H9 (cell line): ENCODE results near the gene TSC22D4. TPM values are rescaled to one million over a fixed set of nuclear protein-coding genes. Genes with fewer than 3 reads are reported as not detected.
A peak's percentile ranks its signal among the peaks of the same experiment; 100 is the strongest.

Experiments used
- DNase-seq: peaks from one replicate; pipeline ENCODE4 v3.0.0-alpha.2; 2017
- H2AFZ ChIP-seq: one replicate; pipeline ENCODE4 v1.6.1; 2013; ENCODE audit warnings: mild to moderate bottlenecking, low read length, control low read depth, moderate library complexity
- H2AK5ac ChIP-seq: 2 replicates; pipeline ENCODE4 v1.6.1; 2013; ENCODE audit warnings: low read length, control low read depth, mixed read lengths; ENCODE audit not compliant: insufficient read length
- H2BK120ac ChIP-seq: one replicate; pipeline ENCODE4 v1.6.1; 2013; ENCODE audit warnings: low read depth, mild to moderate bottlenecking, low read length, control low read depth, inconsistent platforms; ENCODE audit not compliant: poor library complexity, severe bottlenecking
- H2BK12ac ChIP-seq: 2 replicates; pipeline ENCODE4 v1.6.1; 2013; ENCODE audit warnings: low read length, control low read depth, mixed read lengths, low read depth; ENCODE audit not compliant: insufficient read length
- H2BK15ac ChIP-seq: 2 replicates; pipeline ENCODE4 v1.6.1; 2013; ENCODE audit warnings: low read depth, low read length, control low read depth
- H2BK20ac ChIP-seq: one replicate; pipeline ENCODE4 v1.6.1; 2013; ENCODE audit warnings: low read depth, mild to moderate bottlenecking, low read length, control low read depth, inconsistent platforms; ENCODE audit not compliant: poor library complexity, severe bottlenecking
- H2BK5ac ChIP-seq: 2 replicates; pipeline ENCODE4 v1.6.1; 2013; ENCODE audit warnings: low read length, control low read depth, mixed read lengths; ENCODE audit not compliant: insufficient read length
- H3K14ac ChIP-seq: 2 replicates; pipeline ENCODE4 v1.6.1; 2013; ENCODE audit warnings: low read length, control low read depth; ENCODE audit not compliant: insufficient read depth
- H3K18ac ChIP-seq: 2 replicates; pipeline ENCODE4 v1.6.1; 2013; ENCODE audit warnings: low read depth, mild to moderate bottlenecking, mixed read lengths, low read length, control low read depth; ENCODE audit not compliant: insufficient read length
- H3K23ac ChIP-seq: 2 replicates; pipeline ENCODE4 v1.6.1; 2013; ENCODE audit warnings: low read length, control low read depth, mixed read lengths, low read depth; ENCODE audit not compliant: insufficient read length
- H3K23me2 ChIP-seq: 2 replicates; pipeline ENCODE4 v1.6.1; 2013; ENCODE audit warnings: low read depth, mild to moderate bottlenecking, mixed read lengths, low read length, control low read depth; ENCODE audit not compliant: insufficient read length, poor library complexity, severe bottlenecking
- H3K27ac ChIP-seq: 2 replicates; pipeline ENCODE4 v1.5.1; 2013; ENCODE audit warnings: low read length, control low read depth, mixed read lengths, low read depth; ENCODE audit not compliant: insufficient read length
- H3K27me3 ChIP-seq: 2 replicates; pipeline ENCODE4 v1.6.1; 2013; ENCODE audit warnings: low read length, control low read depth, inconsistent platforms; ENCODE audit not compliant: insufficient read depth
- H3K4ac ChIP-seq: 2 replicates; pipeline ENCODE4 v1.6.1; 2013; ENCODE audit warnings: low read depth, mild to moderate bottlenecking, control low read depth, inconsistent platforms, low read length, moderate library complexity
- H3K4me1 ChIP-seq: 2 replicates; pipeline ENCODE4 v1.6.1; 2013; ENCODE audit warnings: low read length, control low read depth, inconsistent platforms; ENCODE audit not compliant: insufficient read depth
- H3K4me2 ChIP-seq: 2 replicates; pipeline ENCODE4 v1.6.1; 2013; ENCODE audit warnings: low read length, control low read depth, mixed read lengths; ENCODE audit not compliant: insufficient read length, insufficient read depth
- H3K56ac ChIP-seq: 2 replicates; pipeline ENCODE4 v1.6.1; 2013; ENCODE audit warnings: low read depth, mild to moderate bottlenecking, mixed read lengths, low read length, control low read depth; ENCODE audit not compliant: insufficient read length
- H3K79me1 ChIP-seq: 2 replicates; pipeline ENCODE4 v1.6.1; 2013; ENCODE audit warnings: low read depth, mild to moderate bottlenecking, moderate library complexity, low read length, control low read depth, inconsistent platforms; ENCODE audit not compliant: insufficient read depth, poor library complexity, severe bottlenecking
- H3K79me2 ChIP-seq: 2 replicates; pipeline ENCODE4 v1.6.1; 2013; ENCODE audit warnings: low read length, control low read depth, inconsistent platforms; ENCODE audit not compliant: insufficient read depth
- H3K9ac ChIP-seq: 2 replicates; pipeline ENCODE4 v1.6.1; 2013; ENCODE audit warnings: low read length, control low read depth, mixed read lengths; ENCODE audit not compliant: insufficient read length; ENCODE audit errors: extremely low read depth
- H3K9me3 ChIP-seq: one replicate; pipeline ENCODE4 v1.6.1; 2013; ENCODE audit warnings: low read depth, low read length, inconsistent platforms; ENCODE audit not compliant: control insufficient read depth
- H3T11ph ChIP-seq: one replicate; pipeline ENCODE4 v1.6.1; 2013; ENCODE audit warnings: mild to moderate bottlenecking, low read length, control low read depth, inconsistent platforms
- H4K20me1 ChIP-seq: one replicate; pipeline ENCODE4 v1.6.1; 2013; ENCODE audit not compliant: control insufficient read depth, insufficient read length, insufficient read depth
- H4K5ac ChIP-seq: 2 replicates; pipeline ENCODE4 v1.6.1; 2013; ENCODE audit warnings: low read depth, mild to moderate bottlenecking, mixed read lengths, low read length, control low read depth; ENCODE audit not compliant: insufficient read length
- H4K8ac ChIP-seq: replicated peaks from 2 replicates; pipeline ENCODE4 v1.6.1; 2013; ENCODE audit warnings: low read length, control low read depth, mixed read lengths, low read depth; ENCODE audit not compliant: insufficient read length
- H4K91ac ChIP-seq: 2 replicates; pipeline ENCODE4 v1.6.1; 2013; ENCODE audit warnings: low read depth, mild to moderate bottlenecking, moderate library complexity, mixed read lengths, low read length, control low read depth; ENCODE audit not compliant: insufficient read length
- H3K27ac Mint-ChIP-seq, 3 experiments: 2 replicates in 2 of 3; 3 replicates in 1 of 3; pipeline ENCODE4 v1.8.0; 2020 to 2021; ENCODE audit warnings: mixed read lengths in 3 of 3, mild to moderate bottlenecking in 1 of 3, moderate library complexity in 1 of 3
- H3K27me3 Mint-ChIP-seq: 2 replicates; pipeline ENCODE4 v1.8.0; 2021; ENCODE audit warnings: low read depth, mild to moderate bottlenecking, moderate library complexity, mixed read lengths
- H3K36me3 Mint-ChIP-seq, 3 experiments: 2 replicates in 2 of 3; 3 replicates in 1 of 3; pipeline ENCODE4 v1.8.0; 2020 to 2021; ENCODE audit warnings: low read depth in 3 of 3, mixed read lengths in 3 of 3; ENCODE audit not compliant: insufficient read depth in 1 of 3
- H3K4me1 Mint-ChIP-seq, 2 experiments: 2 replicates each; pipeline ENCODE4 v1.8.0; 2020; ENCODE audit warnings: mixed read lengths in 2 of 2
- H3K4me3 Mint-ChIP-seq, 2 experiments: 2 replicates in 1 of 2; 3 replicates in 1 of 2; pipeline ENCODE4 v1.8.0; 2020 to 2021; ENCODE audit warnings: mild to moderate bottlenecking in 2 of 2, mixed read lengths in 2 of 2, moderate library complexity in 1 of 2
- H3K9me3 Mint-ChIP-seq, 2 experiments: 2 replicates in 1 of 2; 3 replicates in 1 of 2; pipeline ENCODE4 v1.8.0; 2020; ENCODE audit warnings: mild to moderate bottlenecking in 2 of 2, mixed read lengths in 2 of 2, moderate library complexity in 1 of 2
- CTCF ChIP-seq: fragments of 200-600 bp; sonication (generic); conservative IDR thresholded peaks from 3 replicates; pipeline ENCODE4 v1.8.0; 2021; ENCODE audit warnings: antibody characterized with exemption, mild to moderate bottlenecking
- WGBS: extraction: QIAGEN DNeasy Blood & Tissue Kit; methylation state at CpG from one replicate; pipeline ENCODE4 v1.1.7; 2013; ENCODE audit warnings: missing lambda C conversion rate, low lambda C conversion rate, mixed read lengths; ENCODE audit not compliant: insufficient read length; ENCODE audit errors: extremely low coverage; 5-methylcytosine and 5-hydroxymethylcytosine counted together
- total RNA-seq: library from RNA; stranded (reverse); gene quantifications from 2 replicates; pipeline ENCODE4 v1.2.1, GENCODE V29; 2021

The TSC22D4 gene
- total RNA-seq, 1 experiment from 2014 or later = 17.5 TPM

GRCh38 chr7:100464210-100464660, 14.8 kb downstream of the TSC22D4 start, which contains the start of gene SPACDR:
TSS of gene SPACDR (minus strand) at chr7:100464260. CDS start at chr7:100464025, 235 bp downstream.
- Histone ChIP-seq H3K4ac (no peak within 1 kb of the TSS), H3K79me2 (no peaks in the 10 kb centered on the region), H4K8ac (no peak within 1 kb of the TSS), H3K18ac (no peak within 1 kb of the TSS), H3K9me3 (no peaks in the 10 kb centered on the region), H3K14ac (no peak within 1 kb of the TSS), H3K27ac (no peak within 1 kb of the TSS), H3K79me1 (no peaks in the 10 kb centered on the region), H2BK120ac (no peak within 1 kb of the TSS), H3K4me1 (no peaks in the 10 kb centered on the region), H3K23ac (no peak within 1 kb of the TSS), H3K56ac (no peak within 1 kb of the TSS), H3K23me2 (no peaks in the 10 kb centered on the region), H2AK5ac (no peak within 1 kb of the TSS), H3K9ac (no peak within 1 kb of the TSS), H4K91ac (no peak within 1 kb of the TSS), H4K20me1 (no peaks in the 10 kb centered on the region), H2BK12ac (no peak within 1 kb of the TSS), H4K5ac (no peak within 1 kb of the TSS), H3T11ph (no peak within 1 kb of the TSS), H3K4me2 (no peak within 1 kb of the TSS), H2AFZ (no peak within 1 kb of the TSS), H2BK15ac (no peak within 1 kb of the TSS), H3K27me3 (no peaks in the 10 kb centered on the region), H2BK5ac (no peak within 1 kb of the TSS), H2BK20ac (no peak within 1 kb of the TSS)
- TF ChIP-seq CTCF = no peak
- Mint-ChIP-seq H3K9me3 (no peaks in the 10 kb centered on the region), H3K27me3 (peaks cover 7% of the 10 kb centered on the region), H3K36me3 (peaks cover 0 to 3% (median 0%) of the 10 kb centered on the region in 3 experiments; a peak in 1 of 7 replicates), H3K4me3 (no peak within 1 kb of the TSS), H3K27ac (0 out of 7 replicates have a peak within 1 kb of the TSS, but pooled peaks of 1 of the 3 experiments have one; percentile 29), H3K4me1 (peaks cover 6 to 8% of the 10 kb centered on the region in 2 experiments; a peak in 3 of 4 replicates)
- no CpG with 5 or more reads among the region's 7 CpGs for WGBS
- DNase-seq = no peak
